GM21423 (cell line): ENCODE results near the gene MTX1.

Source experiments
- ATAC-seq: cut with Tn5 transposase; IDR thresholded peaks from one replicate; pipeline ENCODE4 v1.9.1; 2021; ENCODE audit warnings: mild to moderate bottlenecking, moderate library complexity; ENCODE audit not compliant: unreplicated experiment

MTX1 gene

DNA sequence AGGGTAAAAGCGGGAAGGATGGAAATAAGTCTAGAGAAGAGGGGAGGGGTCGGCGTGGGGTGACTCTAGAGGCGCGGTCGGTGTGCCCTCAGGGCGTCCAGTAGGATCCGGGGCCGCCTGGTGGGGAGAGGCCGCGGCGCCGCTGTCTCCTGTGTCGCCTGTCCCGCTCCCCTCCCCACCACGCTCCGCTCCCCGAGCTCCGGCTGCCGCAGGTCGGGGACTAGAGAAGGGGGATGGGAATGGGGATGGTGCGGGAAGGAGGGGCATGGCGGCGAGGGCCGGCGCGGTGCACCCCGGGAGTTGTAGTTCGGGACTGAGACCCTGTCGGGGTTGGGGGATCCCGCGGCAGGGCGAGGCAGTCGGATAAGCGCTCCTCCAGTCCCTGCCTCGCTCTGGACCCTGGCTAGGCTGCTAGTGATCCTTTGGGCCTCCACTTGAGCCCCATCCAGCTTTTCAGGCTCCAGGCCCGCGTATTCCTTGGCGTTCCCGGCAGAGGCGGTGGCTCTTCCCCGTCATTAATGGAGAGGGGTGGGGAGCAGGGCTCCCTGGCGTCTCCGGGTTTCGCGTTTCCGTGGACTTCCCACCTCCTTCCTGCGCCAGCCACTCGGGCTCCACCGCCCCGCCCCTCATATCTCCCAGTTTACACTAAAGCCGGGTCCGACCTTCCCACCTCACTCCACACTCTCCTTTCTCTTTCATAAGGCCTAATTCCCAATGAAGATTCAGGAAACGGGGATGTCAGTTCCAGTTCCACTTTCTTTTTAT, 46.9 kb downstream of the MTX1 start, which contains the start of gene ENTREP3:
ENTREP3 (minus strand) TSS at position 241 of the 765 bp plus-strand sequence. CDS start 606 bp downstream, outside the sequence.
- ATAC-seq: peak; percentile 47

DNA sequence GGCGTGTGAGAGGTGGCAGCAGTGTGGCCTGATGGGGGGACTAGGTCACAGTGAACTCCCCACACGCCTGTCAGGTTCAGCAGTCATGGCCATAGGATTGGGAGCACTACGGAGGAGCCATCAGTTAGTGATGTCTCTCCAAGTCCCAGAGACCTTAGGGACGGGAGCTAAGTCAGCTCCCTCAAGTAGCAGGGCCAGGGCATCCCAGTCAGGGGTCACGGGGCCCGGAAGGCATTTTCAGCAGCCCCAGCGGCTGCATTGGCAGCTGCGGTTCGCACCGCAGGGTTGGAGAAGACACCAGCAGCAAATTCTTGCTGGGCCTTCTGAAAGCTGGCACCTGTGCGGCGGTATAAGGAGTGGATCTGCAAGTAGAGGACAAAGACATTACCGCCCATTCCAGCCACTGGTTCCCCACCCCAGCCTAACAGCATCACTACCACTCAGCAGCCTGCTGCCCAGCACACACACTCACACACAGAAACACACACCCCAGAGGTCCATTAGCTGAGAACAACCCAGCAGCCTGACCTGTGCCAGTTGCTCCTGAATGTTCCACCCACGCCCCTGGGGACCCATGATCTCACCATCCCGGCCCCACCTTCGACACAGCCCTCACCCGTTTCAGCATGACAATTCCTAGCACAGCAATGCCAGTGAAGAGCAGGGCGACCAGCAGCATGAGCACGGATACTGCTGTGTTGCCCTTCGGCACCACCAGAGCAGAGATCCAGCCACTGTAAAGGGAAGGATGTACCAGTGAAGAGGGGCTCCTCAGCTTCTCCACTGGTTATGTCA, 47.8 kb downstream of the MTX1 start:
- ATAC-seq: no peak

DNA sequence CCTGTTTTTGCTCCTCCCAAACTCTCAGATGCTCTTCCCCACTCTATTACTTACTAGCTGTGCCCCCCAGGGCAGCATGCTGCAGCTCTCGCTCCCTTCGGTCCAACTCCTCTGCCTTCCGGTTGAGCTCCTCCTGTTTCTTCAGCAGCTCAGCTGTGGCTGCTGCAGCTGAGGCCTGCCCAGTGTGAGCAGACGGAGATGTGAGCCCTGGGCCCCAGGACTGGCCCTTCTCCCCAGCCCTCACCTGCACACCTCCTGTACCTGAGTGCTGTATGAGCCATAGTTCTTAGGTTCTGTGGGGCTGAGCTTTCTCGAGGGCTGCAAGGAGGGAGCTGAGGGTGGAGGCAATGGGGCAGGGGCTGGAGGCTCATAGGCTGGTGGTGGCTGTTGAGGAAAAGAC, 51.8 kb downstream of the MTX1 start:
- ATAC-seq: no peak

DNA sequence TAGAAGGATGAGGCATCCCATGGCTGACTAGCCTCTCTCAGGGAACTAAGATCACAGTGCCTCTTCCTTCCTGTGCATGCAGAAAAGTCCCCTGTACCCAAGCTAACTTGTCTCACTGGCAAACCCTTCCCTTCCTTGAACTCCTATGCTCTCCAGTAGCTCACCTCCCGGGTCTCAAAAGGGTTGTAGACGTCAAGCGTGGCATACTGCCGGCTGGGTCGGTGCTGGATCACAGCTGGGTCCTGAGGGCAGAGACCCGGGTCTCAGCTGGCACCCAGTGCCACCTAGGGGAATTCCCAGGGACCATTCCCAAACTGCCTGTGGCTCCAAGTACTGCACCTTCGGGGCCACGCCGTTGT, 53.0 kb downstream of the MTX1 start:
- no peak for ATAC-seq

DNA sequence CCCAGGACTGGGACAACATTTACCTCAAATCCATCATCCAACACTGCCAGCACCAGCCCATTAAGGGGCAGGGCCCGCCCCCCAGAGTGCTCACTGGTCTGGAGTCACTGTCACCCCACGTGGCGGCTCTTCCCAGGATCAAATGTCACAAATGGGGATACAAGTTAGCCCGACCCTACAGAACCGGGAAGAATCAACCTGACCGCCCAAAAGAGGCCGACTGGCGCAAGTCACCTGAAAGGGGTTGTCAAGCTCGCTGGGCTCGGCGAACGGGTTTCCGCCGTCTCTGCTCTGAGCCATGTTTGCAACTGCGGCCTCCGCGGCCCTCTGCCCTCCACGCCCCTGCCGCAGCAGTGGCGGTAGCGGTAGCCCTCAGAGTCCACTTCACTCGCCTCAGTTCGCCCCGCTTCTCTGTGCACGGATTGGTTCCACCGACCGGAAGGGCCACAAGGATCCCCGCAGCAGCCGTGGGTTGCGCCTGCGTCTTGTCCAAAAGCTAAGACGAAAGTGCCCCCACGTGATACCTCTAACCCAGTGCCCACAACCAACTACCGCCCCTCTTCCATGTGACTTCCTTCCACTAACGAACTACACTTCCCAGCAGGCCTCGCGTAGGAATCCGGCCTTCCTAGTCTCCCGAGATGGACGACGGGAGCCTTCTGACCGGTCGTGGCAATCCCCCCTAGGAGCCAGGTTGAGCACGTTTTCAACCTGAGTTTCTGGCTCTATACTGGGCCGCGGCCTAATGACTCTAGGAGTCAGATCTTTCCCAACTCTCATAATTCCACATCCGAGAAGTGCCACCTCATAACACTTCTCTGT, 53.6 kb downstream of the MTX1 start, which contains the start of gene SCAMP3:
SCAMP3 (minus strand) TSS at position 509 of the 822 bp plus-strand sequence; CDS start at position 300, 209 bp downstream.
- peak; percentile 90 for ATAC-seq

DNA sequence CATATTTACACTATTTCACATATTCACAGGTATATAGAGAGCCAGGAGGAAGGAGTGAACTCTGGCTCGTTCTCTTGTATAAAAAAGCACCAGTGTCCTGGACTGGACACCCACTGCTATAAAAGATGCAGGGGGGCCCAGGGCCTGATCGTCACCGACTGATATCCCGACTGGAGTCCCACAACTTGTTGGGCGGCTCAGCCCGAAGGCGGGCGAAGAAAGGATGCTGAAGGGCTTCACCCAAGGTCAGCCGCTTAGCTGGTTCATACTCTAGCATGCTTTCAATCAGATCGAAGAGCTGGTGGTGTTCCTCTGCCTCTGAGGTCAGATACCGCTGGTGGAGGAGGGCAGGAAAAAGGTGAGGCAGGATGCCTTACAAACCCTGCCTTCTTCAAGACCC, 54.6 kb downstream of the MTX1 start:
- no peak for ATAC-seq
